HG02885 (cell line): Measurements from ENCODE around the gene PCDHA4.

ENCODE experiments used
- ATAC-seq: cut with Tn5 transposase; IDR thresholded peaks from one replicate; pipeline ENCODE4 v1.9.1; 2021; ENCODE audit warnings: mild to moderate bottlenecking; ENCODE audit not compliant: unreplicated experiment, poor library complexity

PCDHA4 gene

GRCh38 chr5:140855772-140856674 lies 49.2 kb downstream of the PCDHA4 start, which contains the start of gene PCDHA10:
TSS of gene PCDHA10 (plus strand) at chr5:140855897. CDS start at chr5:140856049, 152 bp downstream.
- no peak for ATAC-seq

GRCh38 chr5:140857177-140857986 lies 50.5 kb downstream of the PCDHA4 start:
- ATAC-seq, result no peak

- no peak for ATAC-seq
These were observed 51.0 kb downstream of the PCDHA4 start for GRCh38 chr5:140857987-140858240.

- ATAC-seq, result no peak
These were observed 55.8 kb downstream of the PCDHA4 start for GRCh38 chr5:140862441-140863295.
